Measurements from ENCODE around the gene ARF6.
"Not testable (repeated sequence)": the region's sequence is repeated elsewhere in the genome, so short reads cannot be mapped to it uniquely, and the experiment has no call there.

- TF ChIP-seq CTCF (IDR thresholded peaks at IDR 0.05; ENCODE audit: borderline replicate concordance, extremely low read depth, low read length, poor library complexity, severe bottlenecking); EZH2 (IDR thresholded peaks at IDR 0.05; ENCODE audit: borderline replicate concordance, low read depth, low read length, severe bottlenecking): not testable (repeated sequence)
Observed at GRCh38 chr14:49896272-49896671, 3.4 kb downstream of the ARF6 start.
